ENCODE data around the gene CRYL1.

DNA sequence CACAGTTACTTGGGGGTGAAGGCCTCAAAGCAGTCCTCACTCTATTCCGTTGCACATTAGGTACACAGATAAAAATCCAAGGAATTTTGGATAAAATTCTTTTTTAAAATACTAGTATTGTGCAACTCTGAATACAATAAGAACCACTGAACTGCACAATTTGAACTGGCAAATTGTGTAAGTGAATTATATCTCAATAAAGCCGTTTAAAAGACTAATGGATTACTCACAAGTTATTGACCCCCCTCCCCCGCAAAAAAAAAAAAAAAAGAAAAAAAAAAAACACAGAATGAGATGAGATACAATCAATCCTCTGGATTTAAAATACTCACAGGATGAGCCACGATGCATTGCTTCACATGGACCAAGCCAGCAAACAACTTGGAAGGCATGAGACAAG, 86.4 kb downstream of the CRYL1 start:
- TF ChIP-seq, protein P1, sequence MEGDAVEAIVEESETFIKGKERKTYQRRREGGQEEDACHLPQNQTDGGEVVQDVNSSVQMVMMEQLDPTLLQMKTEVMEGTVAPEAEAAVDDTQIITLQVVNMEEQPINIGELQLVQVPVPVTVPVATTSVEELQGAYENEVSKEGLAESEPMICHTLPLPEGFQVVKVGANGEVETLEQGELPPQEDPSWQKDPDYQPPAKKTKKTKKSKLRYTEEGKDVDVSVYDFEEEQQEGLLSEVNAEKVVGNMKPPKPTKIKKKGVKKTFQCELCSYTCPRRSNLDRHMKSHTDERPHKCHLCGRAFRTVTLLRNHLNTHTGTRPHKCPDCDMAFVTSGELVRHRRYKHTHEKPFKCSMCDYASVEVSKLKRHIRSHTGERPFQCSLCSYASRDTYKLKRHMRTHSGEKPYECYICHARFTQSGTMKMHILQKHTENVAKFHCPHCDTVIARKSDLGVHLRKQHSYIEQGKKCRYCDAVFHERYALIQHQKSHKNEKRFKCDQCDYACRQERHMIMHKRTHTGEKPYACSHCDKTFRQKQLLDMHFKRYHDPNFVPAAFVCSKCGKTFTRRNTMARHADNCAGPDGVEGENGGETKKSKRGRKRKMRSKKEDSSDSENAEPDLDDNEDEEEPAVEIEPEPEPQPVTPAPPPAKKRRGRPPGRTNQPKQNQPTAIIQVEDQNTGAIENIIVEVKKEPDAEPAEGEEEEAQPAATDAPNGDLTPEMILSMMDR (IDR thresholded peaks at IDR 0.05): no peak
- no peak for TF ChIP-seq POLR2AphosphoS5 (IDR thresholded peaks at IDR 0.05; ENCODE audit: low read depth, low read length)

Measured in Panc1 (cell line).